ENCODE measurements around the gene SDHB.

The SDHB gene

GRCh38 chr1:16981269-16981849 lies 72.5 kb downstream of the SDHB start:
- DNase-seq = no peak

- DNase-seq = no peak
Measured at GRCh38 chr1:16980473-16981268, 73.2 kb downstream of the SDHB start, which contains the start of gene MFAP2. TSS of gene MFAP2 (minus strand) at chr1:16980620. CDS start at chr1:16978273, 2,347 bp downstream.

- no peak for DNase-seq
Measured at GRCh38 chr1:16979475-16980327, 74.1 kb downstream of the SDHB start.

DNA sequence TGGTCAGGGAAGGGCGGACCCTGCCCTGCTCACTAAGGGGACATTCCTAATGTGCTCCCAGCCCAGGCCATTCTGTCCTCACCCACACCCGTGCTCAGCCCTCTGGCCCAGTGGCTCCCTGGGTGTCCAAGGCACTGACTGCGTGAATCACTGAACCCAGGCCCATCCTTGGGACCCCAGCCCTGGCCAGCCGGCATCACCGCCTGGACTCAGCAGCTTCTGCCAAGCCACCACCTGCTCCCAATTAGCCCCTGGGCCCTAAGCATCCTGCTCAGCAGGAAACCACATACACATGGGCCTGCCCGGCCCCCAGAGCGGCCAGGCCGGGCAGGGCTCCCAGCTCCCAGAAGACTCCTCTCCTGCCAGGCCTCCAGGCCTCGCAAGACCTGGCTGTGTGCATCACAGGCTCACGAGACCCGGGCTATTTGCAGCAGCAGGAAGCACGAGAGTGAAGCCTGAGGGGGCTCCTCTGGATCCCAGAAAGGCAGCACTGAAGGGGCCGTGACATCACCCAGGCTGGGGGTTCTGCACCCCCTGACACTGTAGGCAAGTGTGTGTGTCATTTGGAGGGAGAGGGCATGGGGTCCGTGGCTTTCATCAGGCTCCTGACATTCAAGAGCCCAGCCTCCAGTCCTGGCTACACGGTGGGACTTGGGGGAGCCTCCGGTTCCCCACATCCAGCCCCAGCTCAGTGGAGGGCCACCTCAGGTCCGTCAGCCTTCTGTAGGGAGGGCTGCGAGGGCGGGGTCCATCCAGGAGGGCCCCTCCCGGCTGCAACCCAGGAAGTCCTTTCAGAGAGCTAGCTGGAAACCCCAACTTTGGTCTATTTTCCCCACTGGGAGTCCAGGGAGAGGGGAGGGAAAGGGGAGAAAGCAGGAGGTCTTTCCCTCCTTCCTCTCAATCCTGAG lies 75.0 kb downstream of the SDHB start:
- no peak for DNase-seq

GRCh38 chr1:16978139-16978538 lies 75.7 kb downstream of the SDHB start:
- DNase-seq = no peak

DNA sequence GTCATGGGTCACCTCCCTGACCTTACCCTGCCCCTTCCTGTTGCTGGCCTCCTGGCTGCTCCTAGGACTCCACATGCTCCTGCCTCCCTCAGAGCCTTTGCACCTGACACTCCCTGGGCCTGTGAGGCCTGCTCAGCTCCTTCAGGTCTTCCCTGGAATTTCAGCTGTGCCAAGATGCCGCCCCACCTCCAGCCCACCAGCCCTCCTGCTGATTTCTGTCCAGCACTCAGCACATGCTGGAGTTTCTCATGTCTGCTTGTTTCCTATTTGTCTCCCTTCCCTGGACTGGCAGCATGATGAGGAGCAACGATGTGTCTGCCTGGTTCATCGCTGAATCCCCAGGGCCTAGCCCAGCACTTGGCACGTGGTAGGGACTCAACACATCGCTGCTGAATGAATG lies 76.5 kb downstream of the SDHB start:
- DNase-seq = no peak

DNA sequence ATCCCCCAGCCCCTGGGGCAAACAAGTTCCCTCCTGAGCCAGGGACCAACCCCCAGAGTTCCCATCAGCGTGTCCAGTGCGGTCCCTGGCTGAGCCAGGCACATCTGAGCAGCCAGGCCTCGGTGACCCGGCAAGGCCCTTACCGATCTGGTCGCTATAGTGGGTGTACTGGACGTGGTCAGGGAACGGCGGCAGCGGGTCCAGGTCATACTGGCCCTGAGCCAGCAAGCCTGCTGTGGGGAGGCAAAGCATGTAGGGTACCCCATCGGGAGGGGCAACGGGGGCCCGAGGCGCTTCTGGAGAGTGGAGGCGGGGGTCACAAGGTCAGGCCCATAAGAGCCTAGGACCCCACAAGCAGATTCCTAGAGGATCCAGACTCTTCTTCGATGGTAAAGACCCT lies 76.9 kb downstream of the SDHB start:
- no peak for DNase-seq

GRCh38 chr1:16975838-16976237 lies 78.0 kb downstream of the SDHB start:
- no peak for DNase-seq

GRCh38 chr1:16975211-16975610 lies 78.6 kb downstream of the SDHB start:
- DNase-seq = no peak

DNA sequence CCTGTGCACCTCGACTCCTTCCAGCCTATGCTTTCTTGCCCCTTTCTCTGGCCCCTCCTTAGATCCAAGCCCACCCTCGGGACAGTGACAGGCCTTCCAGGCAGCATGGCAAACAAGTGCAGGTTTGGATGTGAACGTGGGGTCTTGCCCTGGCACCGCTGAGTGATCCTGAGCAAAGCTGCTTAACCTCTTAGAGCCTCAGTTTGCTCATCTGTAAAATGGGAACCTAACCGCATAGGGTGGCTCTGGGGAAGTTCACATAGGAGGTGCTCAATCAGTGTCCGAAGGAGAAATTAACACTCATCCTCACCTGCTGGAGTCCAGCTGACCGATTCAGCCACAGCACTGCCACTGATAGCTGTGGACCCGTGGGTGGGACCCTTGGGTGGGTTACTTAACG lies 80.6 kb downstream of the SDHB start:
- DNase-seq = no peak

DNA sequence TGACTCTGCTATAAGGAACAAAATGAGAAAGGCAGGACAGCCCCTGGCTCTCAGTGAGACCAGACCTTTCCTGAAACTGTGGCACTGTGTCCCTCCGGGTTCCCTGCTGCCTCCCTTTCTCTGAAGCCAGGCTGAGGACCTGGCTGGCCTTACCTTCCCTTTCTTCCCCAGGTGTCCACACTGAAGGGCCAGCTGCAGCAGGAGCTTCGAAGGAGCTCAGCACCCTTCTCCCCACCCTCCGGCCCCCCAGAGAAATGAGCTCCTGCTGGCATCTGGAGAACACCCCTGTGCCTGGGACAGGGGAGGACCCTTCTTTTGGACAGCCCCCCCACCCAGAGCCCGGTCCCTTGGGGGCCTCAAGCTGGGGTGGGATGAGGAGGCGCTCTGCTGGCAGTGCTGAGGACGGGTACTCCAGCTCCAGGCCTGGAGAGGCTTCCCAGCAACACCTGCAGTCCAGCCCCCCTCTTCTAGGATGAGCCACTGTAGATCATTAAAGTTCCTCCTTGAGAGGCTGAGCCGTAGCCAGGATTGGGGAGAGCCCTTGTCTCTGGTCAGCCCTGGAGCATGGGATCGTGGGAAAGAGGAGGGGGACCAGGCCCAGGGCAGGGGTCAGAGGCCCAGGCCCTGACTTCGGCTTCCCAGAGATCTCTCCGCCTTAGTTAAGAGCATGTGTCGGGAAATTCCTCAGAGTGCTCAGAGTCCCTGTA lies 81.5 kb downstream of the SDHB start:
- no peak for DNase-seq

DNA sequence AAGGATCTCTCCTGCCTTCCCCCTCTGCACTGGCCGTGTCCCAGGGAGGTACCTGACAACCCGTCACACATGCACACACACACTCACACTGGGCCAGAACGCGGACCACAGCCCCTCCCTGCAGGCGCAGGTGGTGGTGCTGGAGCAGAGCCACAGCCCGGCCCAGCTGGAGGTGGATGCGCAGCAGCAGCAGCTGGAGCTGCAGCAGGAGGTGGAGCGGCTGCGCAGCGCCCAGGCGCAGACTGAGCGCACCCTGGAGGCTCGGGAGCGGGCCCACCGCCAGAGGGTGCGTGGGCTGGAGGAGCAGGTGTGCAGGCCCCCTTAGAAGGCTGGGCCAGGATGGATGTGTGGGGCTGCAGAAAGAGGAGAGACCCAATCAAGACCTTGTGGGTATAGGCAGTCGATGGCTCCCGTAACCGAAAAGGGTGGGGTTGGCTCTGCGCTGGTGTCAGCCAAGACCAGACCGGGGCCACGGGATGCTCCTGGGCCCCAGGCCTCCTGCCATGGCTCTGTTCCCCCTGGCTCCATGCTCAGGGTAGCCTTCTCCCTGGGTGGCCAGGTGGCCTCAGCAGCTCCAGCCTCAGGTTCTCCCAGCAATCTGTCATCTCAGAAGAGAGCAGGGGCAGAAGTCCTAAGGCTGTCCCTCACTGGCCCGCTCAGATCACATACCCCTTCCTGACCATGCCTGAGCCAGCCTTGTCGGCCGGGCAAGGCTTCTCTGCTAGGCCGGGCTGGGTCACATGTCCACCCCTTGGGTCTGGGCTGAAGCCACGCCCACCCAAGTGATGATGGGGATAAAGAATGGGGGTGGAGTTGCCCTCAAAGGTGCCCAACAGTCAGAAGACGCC lies 82.3 kb downstream of the SDHB start:
- no peak for DNase-seq

- no peak for DNase-seq
Measured at GRCh38 chr1:16970132-16970910, 83.5 kb downstream of the SDHB start.

- DNase-seq = no peak
Measured at GRCh38 chr1:16969651-16970050, 84.2 kb downstream of the SDHB start.

DNA sequence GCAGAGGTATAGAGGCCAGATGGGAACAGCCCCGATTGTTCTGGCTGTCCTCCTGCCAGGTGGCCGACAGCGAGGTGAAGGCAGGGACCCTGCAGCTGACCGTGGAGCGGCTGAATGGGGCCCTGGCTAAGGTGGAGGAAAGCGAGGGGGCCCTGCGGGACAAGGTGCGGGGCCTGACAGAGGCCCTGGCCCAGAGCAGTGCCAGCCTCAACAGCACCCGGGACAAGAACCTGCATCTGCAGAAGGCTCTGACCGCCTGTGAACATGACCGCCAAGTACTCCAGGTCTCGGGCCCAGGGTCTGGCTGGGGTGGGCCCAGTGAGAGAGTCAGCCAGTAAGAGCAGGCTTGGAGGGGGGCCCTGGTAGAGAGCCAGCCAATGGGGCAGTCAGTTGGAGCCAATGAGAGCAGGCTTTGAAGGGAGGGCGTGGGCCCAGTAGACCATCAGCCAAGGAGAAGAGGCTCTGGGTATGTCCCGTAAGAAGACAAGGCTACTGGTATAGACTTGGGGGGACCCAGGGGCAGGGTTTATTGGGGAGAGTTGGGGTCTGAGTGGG lies 84.7 kb downstream of the SDHB start:
- no peak for DNase-seq
